Vagina (tissue), 2 donors: ENCODE measurements around the gene DGKG.

Experiments used
- POLR2A ChIP-seq, 2 donors: fragments of 450-650 bp; IDR thresholded peaks; one replicate each; pipeline ENCODE4 v1.6.1; 2017; ENCODE audit warnings: antibody characterized with exemption in 2 of 2, mild to moderate bottlenecking in 2 of 2, moderate library complexity in 2 of 2
- POLR2AphosphoS5 ChIP-seq, 2 donors: sonication (generic); formaldehyde crosslinking; IDR thresholded peaks; one replicate each; pipeline ENCODE4 v1.9.0; 2017; ENCODE audit warnings: antibody characterized with exemption in 2 of 2, mild to moderate bottlenecking in 2 of 2, low read depth in 1 of 2; ENCODE audit not compliant: insufficient read depth in 1 of 2
- TF ChIP-seq, protein P1 (sequence below), 3 experiments: fragments of 450-650 bp in 2 of 3; fragments of 200-600 bp in 1 of 3; sonication (generic) in 1 of 3; IDR thresholded peaks; one replicate each; pipeline ENCODE4 v1.5.1; 2017 to 2019; ENCODE audit warnings: antibody characterized with exemption in 3 of 3, mild to moderate bottlenecking in 2 of 3, moderate library complexity in 2 of 3

DNA sequence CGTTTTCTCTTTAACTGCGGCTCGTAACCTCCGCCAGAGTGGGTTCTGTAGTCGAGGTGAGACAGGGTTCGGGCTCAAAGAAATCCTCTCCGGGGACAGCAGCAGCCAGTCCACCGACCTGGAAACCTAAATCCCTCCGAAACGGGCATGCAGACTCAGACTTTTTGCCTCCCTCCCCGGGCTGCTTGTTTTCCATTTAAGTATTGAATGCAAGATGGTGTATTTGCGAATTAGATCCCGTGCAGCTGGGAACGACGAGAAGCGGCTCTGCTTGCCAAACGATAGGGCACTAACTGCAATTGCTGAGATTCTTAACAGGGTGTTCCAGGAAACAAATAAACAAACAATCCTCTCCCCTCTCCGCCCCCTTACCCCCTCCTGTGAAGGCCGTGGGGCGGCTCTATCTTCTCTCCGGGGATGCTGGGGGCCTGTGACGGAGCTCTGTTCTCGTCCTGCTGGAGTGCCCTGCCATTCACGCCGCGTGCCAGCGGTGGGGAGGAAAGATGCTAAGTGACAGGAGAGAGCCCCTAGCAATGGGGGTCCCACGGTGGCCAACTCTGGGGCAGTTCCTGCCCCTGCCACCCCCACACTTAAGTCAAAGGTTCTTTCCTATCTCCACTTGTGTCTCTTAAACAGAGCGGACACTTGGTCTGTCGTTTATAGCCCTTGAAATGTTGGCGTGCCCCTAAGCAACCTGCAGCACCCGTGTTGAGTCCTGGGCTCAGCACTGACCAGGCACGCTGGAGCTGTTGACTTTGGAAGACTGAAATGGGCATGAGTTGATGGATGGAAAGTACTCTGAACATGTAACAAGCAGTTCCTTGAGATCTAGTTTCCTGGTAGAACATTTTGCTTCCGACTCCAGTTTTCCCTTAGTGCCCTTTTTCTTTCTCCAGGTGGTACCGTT is 251.9 kb downstream of the DGKG start:
- TF ChIP-seq POLR2AphosphoS5 (IDR thresholded peaks at IDR 0.05; ENCODE audit: insufficient read depth in 1 of 2, low read depth in 1 of 2) (no peak), POLR2A (IDR thresholded peaks at IDR 0.05) (no peak)
- TF ChIP-seq, protein P1, sequence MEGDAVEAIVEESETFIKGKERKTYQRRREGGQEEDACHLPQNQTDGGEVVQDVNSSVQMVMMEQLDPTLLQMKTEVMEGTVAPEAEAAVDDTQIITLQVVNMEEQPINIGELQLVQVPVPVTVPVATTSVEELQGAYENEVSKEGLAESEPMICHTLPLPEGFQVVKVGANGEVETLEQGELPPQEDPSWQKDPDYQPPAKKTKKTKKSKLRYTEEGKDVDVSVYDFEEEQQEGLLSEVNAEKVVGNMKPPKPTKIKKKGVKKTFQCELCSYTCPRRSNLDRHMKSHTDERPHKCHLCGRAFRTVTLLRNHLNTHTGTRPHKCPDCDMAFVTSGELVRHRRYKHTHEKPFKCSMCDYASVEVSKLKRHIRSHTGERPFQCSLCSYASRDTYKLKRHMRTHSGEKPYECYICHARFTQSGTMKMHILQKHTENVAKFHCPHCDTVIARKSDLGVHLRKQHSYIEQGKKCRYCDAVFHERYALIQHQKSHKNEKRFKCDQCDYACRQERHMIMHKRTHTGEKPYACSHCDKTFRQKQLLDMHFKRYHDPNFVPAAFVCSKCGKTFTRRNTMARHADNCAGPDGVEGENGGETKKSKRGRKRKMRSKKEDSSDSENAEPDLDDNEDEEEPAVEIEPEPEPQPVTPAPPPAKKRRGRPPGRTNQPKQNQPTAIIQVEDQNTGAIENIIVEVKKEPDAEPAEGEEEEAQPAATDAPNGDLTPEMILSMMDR (IDR thresholded peaks at IDR 0.05) = no peak
